H1 (cell line): ENCODE data around the gene AOPEP. TPM values are rescaled to one million over a fixed set of nuclear protein-coding genes. Genes with fewer than 3 reads are reported as not detected.
A peak's percentile ranks its signal among the peaks of the same experiment; 100 is the strongest.

Source experiments
- CTCF ChIA-PET: fragments of 300-600 bp; sonication (Branson Sonifier 250); formaldehyde crosslinking; loops from one replicate; lab custom pipeline; 2021; ENCODE audit not compliant: partially characterized antibody; lab: Charles Lee
- POLR2A ChIA-PET: fragments of 300-600 bp; sonication (Branson Sonifier 250); formaldehyde crosslinking; loops from one replicate; lab custom pipeline; 2021; ENCODE audit warnings: inconsistent platforms; ENCODE audit not compliant: partially characterized antibody; lab: Charles Lee
- DNase-seq, 2 experiments: peaks; one replicate each; pipeline versions ENCODE4 v3.0.0 to v3.0.0-alpha.2; 2010 to 2022; ENCODE audit warnings: low spot score in 2 of 2, low read depth in 1 of 2, mixed read lengths in 1 of 2
- FAIRE-seq: peaks from 2 replicates; lab custom pipeline; 2011; peaks lifted over from hg19 to GRCh38; lab: Jason Lieb, UNC
- H2AFZ ChIP-seq: 2 replicates; pipeline ENCODE4 v1.8.1; 2012; ENCODE audit warnings: low read length, inconsistent platforms
- H2AK5ac ChIP-seq: 2 replicates; pipeline ENCODE4 v1.6.1; 2013; ENCODE audit warnings: low read depth, low read length
- H2BK120ac ChIP-seq: replicated peaks from 2 replicates; pipeline ENCODE3; 2013; ENCODE audit warnings: low read depth, low read length, inconsistent platforms
- H2BK12ac ChIP-seq: 2 replicates; pipeline ENCODE4 v1.6.1; 2013; ENCODE audit warnings: low read depth, low read length
- H2BK15ac ChIP-seq: 2 replicates; pipeline ENCODE4 v1.6.1; 2013; ENCODE audit warnings: low read length
- H2BK20ac ChIP-seq: 2 replicates; pipeline ENCODE4 v1.6.1; 2013; ENCODE audit warnings: low read length
- H2BK5ac ChIP-seq: 2 replicates; pipeline ENCODE4 v1.6.1; 2013; ENCODE audit warnings: low read depth, low read length
- H3K14ac ChIP-seq: 2 replicates; pipeline ENCODE4 v1.6.1; 2013; ENCODE audit warnings: inconsistent platforms; ENCODE audit not compliant: insufficient read length
- H3K18ac ChIP-seq: 2 replicates; pipeline ENCODE4 v1.6.1; 2013; ENCODE audit warnings: low read length; ENCODE audit errors: extremely low read depth
- H3K23ac ChIP-seq: 2 replicates; pipeline ENCODE4 v1.6.1; 2013; ENCODE audit warnings: inconsistent platforms; ENCODE audit not compliant: insufficient read length
- H3K23me2 ChIP-seq: 2 replicates; pipeline ENCODE4 v1.6.1; 2013; ENCODE audit warnings: low read depth, low read length
- H3K27ac ChIP-seq: 2 replicates; pipeline ENCODE4 v1.6.1; 2011; ENCODE audit warnings: low read depth, low read length, inconsistent platforms
- H3K27me3 ChIP-seq, 4 experiments: replicated peaks in 1 of 4; 1 replicate in 1 of 4; 2 replicates in 3 of 4; pipeline versions ENCODE4 v1.6.1 to v1.8.1; 2011 to 2013; ENCODE audit warnings: low read length in 3 of 4, mild to moderate bottlenecking in 3 of 4, inconsistent platforms in 2 of 4, mixed read lengths in 2 of 4, moderate library complexity in 1 of 4; ENCODE audit not compliant: control insufficient read depth in 3 of 4, insufficient read depth in 3 of 4; ENCODE audit errors: extremely low read depth in 1 of 4
- H3K36me3 ChIP-seq, 4 experiments: 2 replicates each; pipeline versions ENCODE4 v1.6.1 to v1.8.1; 2011 to 2013; ENCODE audit warnings: mild to moderate bottlenecking in 4 of 4, low read length in 3 of 4, moderate library complexity in 2 of 4, control low read depth in 1 of 4, inconsistent platforms in 1 of 4; ENCODE audit not compliant: insufficient read depth in 4 of 4, control insufficient read depth in 2 of 4
- H3K4ac ChIP-seq: replicated peaks from 2 replicates; pipeline ENCODE3; 2013; ENCODE audit warnings: low read length, low read depth, mixed read lengths, inconsistent platforms; ENCODE audit not compliant: insufficient read length
- H3K4me1 ChIP-seq, 4 experiments: replicated peaks in 1 of 4; 1 replicate in 1 of 4; 2 replicates in 3 of 4; pipeline versions ENCODE4 v1.6.1 to v1.8.1; 2011 to 2013; ENCODE audit warnings: low read length in 3 of 4, inconsistent platforms in 2 of 4, mixed read lengths in 1 of 4; ENCODE audit not compliant: insufficient read depth in 4 of 4, control insufficient read depth in 3 of 4
- H3K4me2 ChIP-seq, 2 experiments: 2 replicates each; pipeline versions ENCODE4 v1.6.1 to v1.8.1; 2011 to 2013; ENCODE audit warnings: low read depth in 2 of 2, low read length in 2 of 2, control low read depth in 1 of 2, inconsistent platforms in 1 of 2, mild to moderate bottlenecking in 1 of 2; ENCODE audit not compliant: insufficient read depth in 1 of 2
- H3K4me3 ChIP-seq, 4 experiments: fragments of 200-600, 300-600 bp in 1 of 4; sonication (generic), shearing (Covaris generic), sonication (Bioruptor Twin) in 1 of 4; 2 replicates each; pipeline versions ENCODE4 v1.5.1 to v1.8.1; 2011 to 2016; ENCODE audit warnings: low read length in 4 of 4, low read depth in 3 of 4, control low read depth in 2 of 4, inconsistent platforms in 2 of 4, mild to moderate bottlenecking in 2 of 4, mixed read lengths in 1 of 4, moderate library complexity in 1 of 4; ENCODE audit not compliant: insufficient read depth in 2 of 4; ENCODE audit errors: extremely low read depth in 1 of 4
- H3K56ac ChIP-seq: replicated peaks from 2 replicates; pipeline ENCODE3; 2013; ENCODE audit warnings: low read depth, mild to moderate bottlenecking, mixed read lengths, low read length, inconsistent platforms; ENCODE audit not compliant: insufficient read length
- H3K79me1 ChIP-seq: 2 replicates; pipeline ENCODE4 v1.6.1; 2013; ENCODE audit warnings: low read depth, low read length, control low read depth
- H3K79me2 ChIP-seq, 2 experiments: 2 replicates each; pipeline versions ENCODE4 v1.6.1 to v1.8.1; 2012 to 2013; ENCODE audit warnings: low read length in 2 of 2, mild to moderate bottlenecking in 2 of 2, inconsistent platforms in 1 of 2; ENCODE audit not compliant: insufficient read depth in 2 of 2, control insufficient read depth in 1 of 2
- H3K9ac ChIP-seq, 4 experiments: replicated peaks in 1 of 4; 1 replicate in 1 of 4; 2 replicates in 3 of 4; pipeline versions ENCODE4 v1.6.1 to v1.8.1; 2011 to 2013; ENCODE audit warnings: low read depth in 3 of 4, low read length in 3 of 4, control low read depth in 2 of 4, mild to moderate bottlenecking in 2 of 4, moderate library complexity in 2 of 4, inconsistent platforms in 1 of 4; ENCODE audit errors: extremely low read depth in 1 of 4
- H3K9me3 ChIP-seq, 2 experiments: 2 replicates each; pipeline versions ENCODE4 v1.6.1 to v1.8.1; 2012 to 2013; ENCODE audit warnings: mild to moderate bottlenecking in 2 of 2, moderate library complexity in 2 of 2, control low read depth in 1 of 2, inconsistent platforms in 1 of 2, low read depth in 1 of 2, low read length in 1 of 2, mixed read lengths in 1 of 2; ENCODE audit not compliant: insufficient read depth in 2 of 2
- H4K20me1 ChIP-seq, 2 experiments: replicated peaks in 1 of 2; 2 replicates each; pipeline versions ENCODE3 to v1.8.1; 2011 to 2013; ENCODE audit warnings: inconsistent platforms in 2 of 2, low read length in 2 of 2, mild to moderate bottlenecking in 1 of 2; ENCODE audit not compliant: insufficient read depth in 2 of 2, control insufficient read depth in 1 of 2
- H4K5ac ChIP-seq: 2 replicates; pipeline ENCODE4 v1.6.1; 2013; ENCODE audit warnings: low read length, low read depth, mixed read lengths, inconsistent platforms; ENCODE audit not compliant: insufficient read length
- H4K8ac ChIP-seq: 2 replicates; pipeline ENCODE4 v1.8.0; 2013; ENCODE audit warnings: mild to moderate bottlenecking, moderate library complexity, low read length, inconsistent platforms; ENCODE audit not compliant: insufficient read depth; ENCODE audit errors: extremely low read depth
- H4K91ac ChIP-seq: replicated peaks from 2 replicates; pipeline ENCODE3; 2013; ENCODE audit warnings: low read length, mixed read lengths, inconsistent platforms; ENCODE audit not compliant: insufficient read length
- EZH2 ChIP-seq: fragments of 200-600 bp; sonication (generic); IDR thresholded peaks from 2 replicates; pipeline ENCODE4 v1.7.1; 2012; ENCODE audit warnings: low read depth, mild to moderate bottlenecking, moderate library complexity, low read length, inconsistent platforms; ENCODE audit not compliant: severe bottlenecking
- GABPA ChIP-seq: IDR thresholded peaks from 2 replicates; pipeline ENCODE4 v1.6.1; 2011; ENCODE audit warnings: mild to moderate bottlenecking, low read length, moderate library complexity, borderline replicate concordance; ENCODE audit not compliant: insufficient read depth
- RAD21 ChIP-seq, 2 experiments: IDR thresholded peaks in 1 of 2; conservative IDR thresholded peaks in 1 of 2; 2 replicates each; pipeline ENCODE4 v1.6.1; 2011; ENCODE audit warnings: low read depth in 2 of 2, low read length in 2 of 2, improper control_type of control experiment in 1 of 2, inconsistent platforms in 1 of 2, mild to moderate bottlenecking in 1 of 2, moderate library complexity in 1 of 2
- SP4 ChIP-seq: IDR thresholded peaks from 2 replicates; pipeline ENCODE4 v1.6.1; 2012; ENCODE audit warnings: low read length, inconsistent platforms
- YY1 ChIP-seq: IDR thresholded peaks from 2 replicates; pipeline ENCODE4 v1.6.1; 2011; ENCODE audit warnings: low read depth, mild to moderate bottlenecking, low read length
- WGBS, 2 experiments: shearing (Covaris generic) in 1 of 2; methylation state at CpG; one replicate each; pipeline versions ENCODE4 v1.1.6 to v1.1.7; 2013 to 2015; ENCODE audit warnings: low lambda C conversion rate in 2 of 2, mixed read lengths in 2 of 2, inconsistent platforms in 1 of 2, low coverage in 1 of 2, missing lambda C conversion rate in 1 of 2; ENCODE audit not compliant: insufficient replicate concordance in 2 of 2, insufficient coverage in 1 of 2, insufficient read length in 1 of 2; ENCODE audit errors: extremely low coverage in 1 of 2, missing lambda C conversion rate in 1 of 2; 5-methylcytosine and 5-hydroxymethylcytosine counted together
- polyA plus RNA-seq, 7 experiments: library from polyadenylated mRNA; depleted of rRNA in 3 of 7; stranded (reverse) in 5 of 7; unstranded in 2 of 7; fragments of >200 nt in 5 of 7; fragments of 200-250 nt in 2 of 7; gene quantifications; 1 replicate in 5 of 7; 2 replicates in 1 of 7; 4 replicates in 1 of 7; pipeline versions ENCODE4 v1.2.1 to v1.2.3, GENCODE V29; 2011 to 2013; ENCODE audit warnings: missing spikeins in 2 of 7, mixed read lengths in 2 of 7
- total RNA-seq: library from RNA; stranded (reverse); fragmentation: NEBNext Ultra II Directional; extraction: Animal tissue kit (Norgen Biotek cat#: 25700); gene quantifications from 2 replicates; pipeline ENCODE4 v1.2.1, GENCODE V29; 2021
- TF ChIP-seq, protein P1 (sequence below), 3 experiments: IDR thresholded peaks; 1 replicate in 2 of 3; 2 replicates in 1 of 3; pipeline versions ENCODE4 v1.5.1 to v1.6.1; 2011; ENCODE audit warnings: low read length in 3 of 3, mild to moderate bottlenecking in 3 of 3, inconsistent platforms in 2 of 3, low read depth in 1 of 3, moderate library complexity in 1 of 3; ENCODE audit not compliant: insufficient read depth in 1 of 3; ENCODE audit errors: control extremely low read depth in 1 of 3
- TF ChIP-seq, protein P2 (sequence below): IDR thresholded peaks from 2 replicates; pipeline ENCODE4 v1.6.1; 2012; ENCODE audit warnings: inconsistent platforms

The AOPEP gene
- total and polyA plus RNA-seq, 2 of the 8 experiments (the other 6 are each of a cell fraction or from before 2014, with no cell fraction given), result 6.1 to 14.3 TPM

DNA sequence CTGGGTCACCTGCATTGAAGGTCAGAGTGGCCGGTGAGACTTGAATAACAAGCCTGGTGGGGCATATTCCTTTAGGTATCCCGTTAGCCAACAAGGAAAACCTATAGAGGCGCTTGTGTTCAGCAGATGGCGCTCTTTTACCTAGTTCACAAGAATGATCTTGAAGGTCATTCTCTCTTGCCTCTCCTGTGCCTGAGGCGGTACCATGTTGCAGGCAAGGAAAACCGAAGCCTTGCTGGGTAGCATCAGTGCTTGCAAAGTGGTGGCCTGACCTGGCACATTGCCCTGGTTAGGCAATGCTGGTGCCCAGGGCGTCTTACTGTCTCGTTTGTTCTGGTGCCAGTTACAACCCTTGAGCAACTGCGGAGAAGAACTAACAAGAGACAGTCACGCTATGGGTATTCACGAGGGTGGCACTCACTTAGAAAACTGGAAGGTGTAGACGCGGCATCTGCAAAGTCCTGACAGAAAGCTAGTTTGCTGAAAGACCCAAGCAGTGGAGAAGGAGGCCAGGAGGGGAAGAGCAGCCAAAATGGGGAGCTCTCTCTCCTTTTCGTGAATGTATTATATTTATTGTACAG is 56.7 kb downstream of the AOPEP start:
- Histone ChIP-seq H4K8ac (no peak overlapping the region), H3K14ac (no peak overlapping the region)
- POLR2A ChIA-PET, result no interaction called here
- TF ChIP-seq EZH2 (no peak), GABPA (0 out of 2 replicates have a peak, but pooled peaks have one; percentile 26), RAD21 (IDR thresholded peaks at IDR 0.05 in 1 of 2, conservative IDR thresholded peaks at IDR 0.05 in 1 of 2; ENCODE audit: low read depth in 2 of 2, low read length in 2 of 2) (peak; percentile 92 to 96), YY1 (peak; percentile 61; the same call in 1 of the 2 replicates), SP4 (no peak)
- TF ChIP-seq, protein P1, sequence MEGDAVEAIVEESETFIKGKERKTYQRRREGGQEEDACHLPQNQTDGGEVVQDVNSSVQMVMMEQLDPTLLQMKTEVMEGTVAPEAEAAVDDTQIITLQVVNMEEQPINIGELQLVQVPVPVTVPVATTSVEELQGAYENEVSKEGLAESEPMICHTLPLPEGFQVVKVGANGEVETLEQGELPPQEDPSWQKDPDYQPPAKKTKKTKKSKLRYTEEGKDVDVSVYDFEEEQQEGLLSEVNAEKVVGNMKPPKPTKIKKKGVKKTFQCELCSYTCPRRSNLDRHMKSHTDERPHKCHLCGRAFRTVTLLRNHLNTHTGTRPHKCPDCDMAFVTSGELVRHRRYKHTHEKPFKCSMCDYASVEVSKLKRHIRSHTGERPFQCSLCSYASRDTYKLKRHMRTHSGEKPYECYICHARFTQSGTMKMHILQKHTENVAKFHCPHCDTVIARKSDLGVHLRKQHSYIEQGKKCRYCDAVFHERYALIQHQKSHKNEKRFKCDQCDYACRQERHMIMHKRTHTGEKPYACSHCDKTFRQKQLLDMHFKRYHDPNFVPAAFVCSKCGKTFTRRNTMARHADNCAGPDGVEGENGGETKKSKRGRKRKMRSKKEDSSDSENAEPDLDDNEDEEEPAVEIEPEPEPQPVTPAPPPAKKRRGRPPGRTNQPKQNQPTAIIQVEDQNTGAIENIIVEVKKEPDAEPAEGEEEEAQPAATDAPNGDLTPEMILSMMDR (IDR thresholded peaks at IDR 0.05; ENCODE audit: control extremely low read depth in 1 of 3, insufficient read depth in 1 of 3, low read depth in 1 of 3, low read length in 3 of 3), result peak in 2 of 3 experiments; percentile 80 to 85; a peak in 3 of 4 replicates
- TF ChIP-seq, protein P2, sequence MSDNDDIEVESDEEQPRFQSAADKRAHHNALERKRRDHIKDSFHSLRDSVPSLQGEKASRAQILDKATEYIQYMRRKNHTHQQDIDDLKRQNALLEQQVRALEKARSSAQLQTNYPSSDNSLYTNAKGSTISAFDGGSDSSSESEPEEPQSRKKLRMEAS, result 0 out of 2 replicates have a peak, but pooled peaks have one; percentile 13
- TF ChIP-seq, all 59 proteins: peak for 5
- DNase-seq, result peak; percentile 13 to 63
- Histone ChIP-seq H3K79me2 (no peaks in the 10 kb centered on the region), H3K23me2 (no peaks in the 10 kb centered on the region), H3K9ac (no peak overlapping the region), H3K18ac (peak overlapping the region; percentile 84; the same call in 1 of the 2 replicates), H3K4me3 (no peak overlapping the region), H2AFZ (no peak overlapping the region), H3K36me3 (no peaks in the 10 kb centered on the region), H2BK12ac (peak overlapping the region; percentile 50; the same call in 1 of the 2 replicates), H2BK5ac (no peak overlapping the region), H4K5ac (no peak overlapping the region), H3K27ac (no peak overlapping the region), H3K23ac (no peak overlapping the region), H3K4me1 (peaks cover 0 to 6% (median 0%) of the 10 kb centered on the region in 4 experiments; a peak in 3 of 7 replicates), H3K4ac (no peak overlapping the region), H4K91ac (no peak overlapping the region), H3K9me3 (no peaks in the 10 kb centered on the region), H4K20me1 (peaks cover 0 to 2% of the 10 kb centered on the region in 2 experiments), H2BK120ac (no peak overlapping the region), H2BK20ac (no peak overlapping the region), H3K4me2 (no peak overlapping the region), H3K27me3 (no peaks in the 10 kb centered on the region), H2AK5ac (no peak overlapping the region), H3K79me1 (no peaks in the 10 kb centered on the region), H3K56ac (no peak overlapping the region), H2BK15ac (no peak overlapping the region)
- peak; percentile 92 for FAIRE-seq
- WGBS, 2 experiments, result 63% methylated on average over 14 of the region's 14 CpGs; no CpG with 5 or more reads in 1 of the 2 experiments
- CTCF ChIA-PET, result interaction anchor here (0.6 to 2.7 kb wide), 34 partner anchors 11 to 351 kb away, joined by 3 to 22 read pairs (median 3); no protein-coding TSS in a partner anchor
